K562 (cell line): ENCODE results near the gene PRODH. TPM values are rescaled to one million over a fixed set of nuclear protein-coding genes. Genes with fewer than 3 reads are reported as not detected.

Experiments
- E2F8 ChIP-seq: fragments of 450-650 bp; IDR thresholded peaks from 2 replicates; pipeline ENCODE4 v1.7.1; 2018; ENCODE audit warnings: mild to moderate bottlenecking, low read depth; ENCODE audit not compliant: partially characterized antibody
- ZBTB11 ChIP-seq, 3 experiments: fragments of 200-800 bp in 1 of 3; fragments of 250-450 bp in 1 of 3; fragments of 450-650 bp in 1 of 3; sonication (Bioruptor Pico) in 1 of 3; sonication (Bioruptor generic) in 1 of 3; formaldehyde crosslinking in 1 of 3; IDR thresholded peaks; 2 replicates each; pipeline versions ENCODE4 v1.6.1 to v1.8.0; 2016 to 2022; ENCODE audit warnings: mild to moderate bottlenecking in 2 of 3, missing genetic modification characterization in 2 of 3, missing compliant biosample characterization in 1 of 3, moderate library complexity in 1 of 3
- ZBTB40 ChIP-seq, 2 experiments: fragments of 450-650 bp in 1 of 2; sonication (generic) in 1 of 2; formaldehyde crosslinking in 1 of 2; IDR thresholded peaks; 2 replicates each; pipeline versions ENCODE4 v1.7.1 to v1.9.0; 2016 to 2022; ENCODE audit warnings: inconsistent platforms in 1 of 2, mild to moderate bottlenecking in 1 of 2, missing genetic modification reagents in 1 of 2
- ZNF274 ChIP-seq: IDR thresholded peaks from 2 replicates; pipeline ENCODE4 v1.6.1; 2011; ENCODE audit warnings: low read depth, mild to moderate bottlenecking, low read length, moderate library complexity, borderline replicate concordance
- polyA plus RNA-seq, 8 experiments: library from polyadenylated mRNA; depleted of rRNA in 4 of 8; stranded (reverse) in 5 of 8; unstranded in 3 of 8; fragments of >200 nt; fragmentation: Nextera tagmentation in 2 of 8; fragmentation: Illumina TruSeq in 1 of 8; extraction: Ambion mirVana in 2 of 8; extraction: Trizol in 1 of 8; gene quantifications; 2 replicates each; pipeline versions ENCODE4 v1.2.1 to v1.2.3, GENCODE V29; 2011 to 2014; ENCODE audit warnings: inconsistent platforms in 1 of 8, missing spikeins in 1 of 8
- total RNA-seq, 7 experiments: library from RNA; depleted of rRNA in 6 of 7; stranded (reverse); fragments of >200 nt in 6 of 7; fragmentation: Illumina TruSeq in 2 of 7; extraction: Trizol in 2 of 7; gene quantifications; 2 replicates each; pipeline versions ENCODE4 v1.2.1 to v1.2.3, GENCODE V29; 2011 to 2021; ENCODE audit warnings: low replicate concordance in 1 of 7

The PRODH gene
- total and polyA plus RNA-seq, 9 of the 15 experiments (the other 6 are each of a cell fraction or from before 2014, with no cell fraction given): 0.07 to 0.11 TPM; not detected in 7

DNA sequence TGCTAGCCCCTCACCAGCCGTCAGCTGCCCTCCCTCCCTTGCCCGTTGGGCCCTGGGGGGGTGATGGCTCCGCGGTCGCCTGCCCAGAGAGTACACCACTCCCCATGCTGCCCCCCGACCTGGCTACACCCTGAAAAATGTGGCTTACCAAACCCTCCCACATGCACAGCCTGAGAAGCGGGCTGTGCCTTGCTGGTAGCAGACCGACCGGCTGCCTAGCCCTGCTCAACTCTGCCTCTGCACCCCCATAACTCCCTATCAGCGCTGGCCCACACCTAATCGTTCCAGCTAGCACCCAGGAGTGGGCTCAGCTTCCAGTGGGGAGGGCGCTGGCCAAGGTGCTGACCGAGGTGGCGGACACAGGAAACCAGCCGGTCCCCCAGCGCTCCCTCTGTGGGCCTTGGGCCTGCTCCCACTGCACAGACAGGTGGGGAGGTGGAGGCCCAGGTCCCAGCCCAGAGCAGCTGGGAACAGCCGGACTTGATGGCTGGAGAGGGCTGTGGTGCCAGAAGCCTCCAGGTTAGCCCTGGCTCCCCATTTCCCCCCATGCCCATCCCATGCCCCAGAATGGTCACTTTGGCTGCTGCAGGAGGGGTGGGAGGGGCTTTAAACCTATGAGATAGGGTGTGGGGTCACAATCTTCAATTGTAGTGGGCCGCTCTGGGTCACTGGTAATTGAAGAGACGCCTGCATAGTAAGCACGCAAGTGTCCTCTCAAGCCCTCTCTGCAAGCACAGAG, 32.1 kb upstream of the PRODH start (continued):
- TF ChIP-seq E2F8 (no peak), ZBTB11 (CRISPR knock-in tag; IDR thresholded peaks at IDR 0.05) (no peak; a peak in 1 of 6 replicates), ZNF274 (no peak), ZBTB40 (IDR thresholded peaks at IDR 0.05) (no peak), ZBTB40 (CRISPR knock-in tag; IDR thresholded peaks at IDR 0.05) (peak; percentile 77)
